Activated CD8-positive, alpha-beta memory T cell treated with anti-CD3 and anti-CD28 coated beads, Interleukin-2, amount 10 ng/mL, durations not matched to agents 7 days and 5 days (primary cell): ENCODE measurements around the gene FRMD4A. TPM values are rescaled to one million over a fixed set of nuclear protein-coding genes. Genes with fewer than 3 reads are reported as not detected.
"Not testable (repeated sequence)": the region's sequence is repeated elsewhere in the genome, so short reads cannot be mapped to it uniquely, and the experiment has no call there.

Experiments
- ATAC-seq: fragments of 150-1000 bp; cut with Tn5 transposase; one replicate; pipeline ENCODE4 v1.10.0; 2021; ENCODE audit warnings: moderate library complexity
- CTCF ChIA-PET: fragments of 350-600 bp; sonication (Branson Sonifier 250); formaldehyde crosslinking; loops from one replicate; lab custom pipeline; 2021; ENCODE audit warnings: antibody characterized with exemption; lab: Charles Lee
- DNase-seq: peaks from one replicate; pipeline ENCODE4 v3.0.0-alpha.2; 2020
- H3K27ac Mint-ChIP-seq: one replicate; pipeline ENCODE4 v1.8.0; 2021; ENCODE audit warnings: mild to moderate bottlenecking, mixed read lengths
- H3K27me3 Mint-ChIP-seq: one replicate; pipeline ENCODE4 v1.8.0; 2021; ENCODE audit warnings: mixed read lengths
- H3K36me3 Mint-ChIP-seq: one replicate; pipeline ENCODE4 v1.8.0; 2021; ENCODE audit warnings: mild to moderate bottlenecking, mixed read lengths
- H3K4me1 Mint-ChIP-seq: one replicate; pipeline ENCODE4 v1.8.0; 2021; ENCODE audit warnings: mixed read lengths
- H3K4me3 Mint-ChIP-seq: one replicate; pipeline ENCODE4 v1.8.0; 2021; ENCODE audit warnings: mild to moderate bottlenecking, moderate library complexity, mixed read lengths
- H3K9me3 Mint-ChIP-seq: one replicate; pipeline ENCODE4 v1.8.0; 2022; ENCODE audit warnings: low read depth, mixed read lengths
- total RNA-seq, 2 experiments: library from RNA; stranded (reverse); gene quantifications; one replicate each; pipeline ENCODE4 v1.2.3, GENCODE V29; 2021

FRMD4A gene
- total RNA-seq, 2 experiments from 2014 or later, result 0.09 to 1.2 TPM

- DNase-seq, result no peak
- H3K4me3 Mint-ChIP-seq, result no peak overlapping the region
- CTCF ChIA-PET, result no interaction called here
- H3K4me1 Mint-ChIP-seq, result no peaks in the 10 kb centered on the region
- no peak for ATAC-seq
- H3K27me3 Mint-ChIP-seq, result peaks cover 6% of the 10 kb centered on the region
- H3K27ac Mint-ChIP-seq, result no peak overlapping the region
- no peaks in the 10 kb centered on the region for H3K36me3 Mint-ChIP-seq
- peaks cover 3% of the 10 kb centered on the region for H3K9me3 Mint-ChIP-seq
These were observed 268.0 kb downstream of the FRMD4A start for GRCh38 chr10:14062528-14063260.

GRCh38 chr10:14060320-14061070 is 270.2 kb downstream of the FRMD4A start:
- ATAC-seq (no peak), DNase-seq (no peak)
- H3K9me3 Mint-ChIP-seq, result no peaks in the 10 kb centered on the region
- H3K4me3 Mint-ChIP-seq, result no peak overlapping the region
- CTCF ChIA-PET, result no interaction called here
- no peaks in the 10 kb centered on the region for H3K4me1 Mint-ChIP-seq
- no peaks in the 10 kb centered on the region for H3K36me3 Mint-ChIP-seq
- peaks cover 6% of the 10 kb centered on the region for H3K27me3 Mint-ChIP-seq
- no peak overlapping the region for H3K27ac Mint-ChIP-seq

- peaks cover 2% of the 10 kb centered on the region for H3K27me3 Mint-ChIP-seq
- DNase-seq, result no peak
- no peaks in the 10 kb centered on the region for H3K9me3 Mint-ChIP-seq
- H3K4me3 Mint-ChIP-seq, result no peak overlapping the region
- H3K27ac Mint-ChIP-seq, result no peak overlapping the region
- no peak for ATAC-seq
- H3K36me3 Mint-ChIP-seq, result no peaks in the 10 kb centered on the region
- CTCF ChIA-PET, result interaction anchor here (0.5 to 0.6 kb wide), 2 partner anchors 106 to 159 kb away, joined by 3 read pairs; no protein-coding TSS in a partner anchor
- no peaks in the 10 kb centered on the region for H3K4me1 Mint-ChIP-seq
These were observed 274.0 kb downstream of the FRMD4A start for GRCh38 chr10:14056610-14057332.

GRCh38 chr10:14052931-14053330 is 277.8 kb downstream of the FRMD4A start:
- DNase-seq, result no peak
- Mint-ChIP-seq H3K36me3 (no peaks in the 10 kb centered on the region), H3K9me3 (no peaks in the 10 kb centered on the region), H3K27ac (no peak overlapping the region), H3K4me1 (no peaks in the 10 kb centered on the region), H3K27me3 (no peaks in the 10 kb centered on the region), H3K4me3 (no peak overlapping the region)
- ATAC-seq, result no peak
- CTCF ChIA-PET, result no interaction called here

GRCh38 chr10:14050598-14050997 is 280.1 kb downstream of the FRMD4A start:
- no peaks in the 10 kb centered on the region for H3K36me3 Mint-ChIP-seq
- H3K27ac Mint-ChIP-seq, result no peak overlapping the region
- DNase-seq (no peak), ATAC-seq (no peak)
- H3K9me3 Mint-ChIP-seq, result no peaks in the 10 kb centered on the region
- no peaks in the 10 kb centered on the region for H3K27me3 Mint-ChIP-seq
- H3K4me3 Mint-ChIP-seq, result no peak overlapping the region
- no peaks in the 10 kb centered on the region for H3K4me1 Mint-ChIP-seq
- CTCF ChIA-PET, result no interaction called here

GRCh38 chr10:14048930-14049613 is 281.7 kb downstream of the FRMD4A start:
- ATAC-seq, result no peak
- H3K36me3 Mint-ChIP-seq, result no peaks in the 10 kb centered on the region
- no peak overlapping the region for H3K4me3 Mint-ChIP-seq
- no peaks in the 10 kb centered on the region for H3K4me1 Mint-ChIP-seq
- H3K9me3 Mint-ChIP-seq, result no peaks in the 10 kb centered on the region
- no peaks in the 10 kb centered on the region for H3K27me3 Mint-ChIP-seq
- CTCF ChIA-PET, result no interaction called here
- DNase-seq, result no peak
- H3K27ac Mint-ChIP-seq, result no peak overlapping the region

GRCh38 chr10:14047431-14047830 is 283.3 kb downstream of the FRMD4A start:
- no peak for DNase-seq
- ATAC-seq, result no peak
- Mint-ChIP-seq H3K36me3 (no peaks in the 10 kb centered on the region), H3K4me1 (no peaks in the 10 kb centered on the region), H3K9me3 (no peaks in the 10 kb centered on the region), H3K4me3 (no peak overlapping the region), H3K27ac (no peak overlapping the region), H3K27me3 (peaks cover 3% of the 10 kb centered on the region)
- CTCF ChIA-PET, result no interaction called here

GRCh38 chr10:14042051-14042450 is 288.7 kb downstream of the FRMD4A start:
- H3K27me3 Mint-ChIP-seq, CTCF ChIA-PET, H3K27ac Mint-ChIP-seq, H3K36me3 Mint-ChIP-seq, H3K4me1 Mint-ChIP-seq, H3K4me3 Mint-ChIP-seq, H3K9me3 Mint-ChIP-seq, DNase-seq, ATAC-seq: not testable (repeated sequence)

GRCh38 chr10:14040787-14041631 is 289.7 kb downstream of the FRMD4A start:
- CTCF ChIA-PET, result no interaction called here
- DNase-seq (no peak), ATAC-seq (no peak)
- Mint-ChIP-seq H3K36me3 (no peaks in the 10 kb centered on the region), H3K27me3 (peaks cover 6% of the 10 kb centered on the region), H3K4me1 (no peaks in the 10 kb centered on the region), H3K4me3 (no peak overlapping the region), H3K9me3 (no peaks in the 10 kb centered on the region), H3K27ac (no peak overlapping the region)

GRCh38 chr10:14039968-14040668 is 290.6 kb downstream of the FRMD4A start:
- no peaks in the 10 kb centered on the region for H3K36me3 Mint-ChIP-seq
- CTCF ChIA-PET, result no interaction called here
- DNase-seq (no peak), ATAC-seq (no peak)
- H3K4me1 Mint-ChIP-seq, result no peaks in the 10 kb centered on the region
- H3K9me3 Mint-ChIP-seq, result no peaks in the 10 kb centered on the region
- H3K27ac Mint-ChIP-seq, result no peak overlapping the region
- H3K27me3 Mint-ChIP-seq, result peaks cover 6% of the 10 kb centered on the region
- H3K4me3 Mint-ChIP-seq, result no peak overlapping the region

GRCh38 chr10:14036233-14036632 is 294.5 kb downstream of the FRMD4A start:
- no peak overlapping the region for H3K4me3 Mint-ChIP-seq
- no peaks in the 10 kb centered on the region for H3K9me3 Mint-ChIP-seq
- H3K27me3 Mint-ChIP-seq, result peaks cover 4% of the 10 kb centered on the region
- H3K4me1 Mint-ChIP-seq, result peaks cover 3% of the 10 kb centered on the region
- DNase-seq (no peak), ATAC-seq (no peak)
- no peaks in the 10 kb centered on the region for H3K36me3 Mint-ChIP-seq
- no peak overlapping the region for H3K27ac Mint-ChIP-seq
- CTCF ChIA-PET, result no interaction called here

- CTCF ChIA-PET, result no interaction called here
- Mint-ChIP-seq H3K27ac (no peak overlapping the region), H3K27me3 (peaks cover 4% of the 10 kb centered on the region), H3K36me3 (no peaks in the 10 kb centered on the region), H3K9me3 (no peaks in the 10 kb centered on the region), H3K4me3 (no peak overlapping the region), H3K4me1 (peaks cover 3% of the 10 kb centered on the region)
- no peak for ATAC-seq
- DNase-seq, result no peak
These were observed 295.2 kb downstream of the FRMD4A start for GRCh38 chr10:14035506-14035905.
